GM23338 (cell line): ENCODE data around the gene OR2V2. TPM values are rescaled to one million over a fixed set of nuclear protein-coding genes. Genes with fewer than 3 reads are reported as not detected.

Experiments
- ATAC-seq: fragments of 200-7000 bp; cut with Tn5 transposase; 3 replicates; pipeline ENCODE4 v1.9.1; 2020
- DNase-seq: peaks from one replicate; pipeline ENCODE4 v3.0.0-alpha.2; 2015; ENCODE audit warnings: low spot score
- H2AFZ ChIP-seq: fragments of 200-600 bp; sonication (generic); 2 replicates; pipeline ENCODE4 v1.8.0; 2016; ENCODE audit warnings: antibody characterized with exemption, mild to moderate bottlenecking, moderate library complexity
- H3F3A ChIP-seq: fragments of 200-600 bp; sonication (generic); replicated peaks from 2 replicates; pipeline ENCODE4 v1.8.0; 2017; ENCODE audit warnings: antibody characterized with exemption, mixed run types, low read depth
- H3K27ac ChIP-seq: fragments of 200-600 bp; sonication (generic); 2 replicates; pipeline ENCODE4 v1.6.1; 2016; ENCODE audit warnings: low read depth
- H3K27me3 ChIP-seq: fragments of 200-600 bp; sonication (generic); 2 replicates; pipeline ENCODE4 v1.8.0; 2016; ENCODE audit warnings: mild to moderate bottlenecking, mixed run types, moderate library complexity; ENCODE audit not compliant: insufficient read depth
- H3K36me3 ChIP-seq: fragments of 200-600 bp; sonication (generic); 2 replicates; pipeline ENCODE4 v1.8.0; 2016; ENCODE audit warnings: mild to moderate bottlenecking; ENCODE audit not compliant: insufficient read depth
- H3K4me1 ChIP-seq: fragments of 200-600 bp; sonication (generic); 2 replicates; pipeline ENCODE4 v1.8.0; 2016; ENCODE audit warnings: mild to moderate bottlenecking, moderate library complexity; ENCODE audit not compliant: insufficient read depth
- H3K4me2 ChIP-seq: fragments of 200-600 bp; sonication (generic); 2 replicates; pipeline ENCODE4 v1.7.1; 2017; ENCODE audit warnings: mixed run types
- H3K4me3 ChIP-seq: fragments of 200-600 bp; sonication (generic); 2 replicates; pipeline ENCODE4 v1.6.1; 2016; ENCODE audit warnings: mixed run types
- H3K79me2 ChIP-seq: fragments of 200-600 bp; sonication (generic); replicated peaks from 2 replicates; pipeline ENCODE4 v1.8.0; 2017; ENCODE audit warnings: mild to moderate bottlenecking; ENCODE audit not compliant: insufficient read depth
- H3K9me2 ChIP-seq: fragments of 200-600 bp; sonication (generic); 2 replicates; pipeline ENCODE4 v1.8.0; 2017; ENCODE audit not compliant: insufficient read depth
- H4K20me1 ChIP-seq: fragments of 200-600 bp; sonication (generic); replicated peaks from 2 replicates; pipeline ENCODE4 v1.8.0; 2017; ENCODE audit warnings: mild to moderate bottlenecking; ENCODE audit not compliant: insufficient read depth
- H3K27ac Mint-ChIP-seq: 2 replicates; pipeline ENCODE4 v1.8.0; 2020; ENCODE audit warnings: inconsistent platforms, mild to moderate bottlenecking, moderate library complexity, mixed read lengths
- H3K27me3 Mint-ChIP-seq: 3 replicates; pipeline ENCODE4 v1.8.0; 2022; ENCODE audit warnings: low read depth, mild to moderate bottlenecking, moderate library complexity, mixed read lengths, inconsistent platforms; ENCODE audit not compliant: insufficient read depth, poor library complexity
- H3K36me3 Mint-ChIP-seq: 3 replicates; pipeline ENCODE4 v1.8.0; 2021; ENCODE audit warnings: low read depth, mild to moderate bottlenecking, inconsistent platforms, moderate library complexity, mixed read lengths
- H3K4me1 Mint-ChIP-seq: 3 replicates; pipeline ENCODE4 v1.8.0; 2020; ENCODE audit warnings: mild to moderate bottlenecking, inconsistent platforms, mixed read lengths
- H3K4me3 Mint-ChIP-seq: 3 replicates; pipeline ENCODE4 v1.8.0; 2021; ENCODE audit warnings: moderate library complexity, mild to moderate bottlenecking, inconsistent platforms, mixed read lengths
- H3K9me3 Mint-ChIP-seq: 3 replicates; pipeline ENCODE4 v1.8.0; 2020; ENCODE audit warnings: moderate library complexity, mild to moderate bottlenecking, inconsistent platforms, mixed read lengths
- ETS1 ChIP-seq: IDR thresholded peaks from 2 replicates; pipeline ENCODE4 v1.6.1; 2016; ENCODE audit warnings: antibody characterized with exemption
- EZH2phosphoT487 ChIP-seq: fragments of 200-600 bp; sonication (generic); IDR thresholded peaks from one replicate; pipeline ENCODE4 v1.8.1; 2018; ENCODE audit warnings: antibody characterized with exemption; ENCODE audit not compliant: unreplicated experiment
- NANOG ChIP-seq: IDR thresholded peaks from 2 replicates; pipeline ENCODE4 v1.6.1; 2016; ENCODE audit warnings: antibody characterized with exemption, borderline replicate concordance
- POLR2AphosphoS5 ChIP-seq: IDR thresholded peaks from 2 replicates; pipeline ENCODE4 v1.6.1; 2016; ENCODE audit warnings: antibody characterized with exemption, low read depth
- REST ChIP-seq: IDR thresholded peaks from one replicate; pipeline ENCODE4 v1.6.1; 2018; ENCODE audit warnings: antibody characterized with exemption; ENCODE audit not compliant: unreplicated experiment
- STAT1 ChIP-seq: IDR thresholded peaks from one replicate; pipeline ENCODE4 v1.6.1; 2016; ENCODE audit warnings: antibody characterized with exemption; ENCODE audit not compliant: unreplicated experiment
- ZNF114 ChIP-seq: fragments of 250-450 bp; sonication (Bioruptor Pico); IDR thresholded peaks from 2 replicates; pipeline ENCODE4 v1.5.0; 2020; ENCODE audit warnings: mild to moderate bottlenecking, moderate library complexity
- ZNF331 ChIP-seq: fragments of 250-450 bp; sonication (Bioruptor Pico); IDR thresholded peaks from 2 replicates; pipeline ENCODE4 v1.5.0; 2020; ENCODE audit warnings: low read depth, mild to moderate bottlenecking, moderate library complexity
- polyA plus RNA-seq: library from polyadenylated mRNA; unstranded; fragments of >200 nt; fragmentation: Nextera tagmentation; extraction: Ambion mirVana; gene quantifications from 2 replicates; pipeline ENCODE4 v1.2.1, GENCODE V29; 2016
- total RNA-seq: library from RNA; depleted of rRNA; stranded (reverse); fragments of >200 nt; shearing (Covaris generic); gene quantifications from 2 replicates; pipeline ENCODE4 v1.2.3, GENCODE V29; 2014
- TF ChIP-seq, protein P1 (sequence below): fragments of 250-450 bp; sonication (Bioruptor Pico); IDR thresholded peaks from 2 replicates; pipeline ENCODE4 v1.5.0; 2020; ENCODE audit warnings: mild to moderate bottlenecking, moderate library complexity

The OR2V2 gene
- total and polyA plus RNA-seq, 2 experiments from 2014 or later, result not detected

- Histone ChIP-seq H4K20me1 (no peaks in the 10 kb centered on the region), H3K27ac (no peak overlapping the region), H2AFZ (no peak overlapping the region), H3K4me2 (no peak overlapping the region), H3K4me3 (no peak overlapping the region), H3K36me3 (no peaks in the 10 kb centered on the region), H3K4me1 (no peaks in the 10 kb centered on the region), H3K79me2 (no peaks in the 10 kb centered on the region), H3F3A (no peaks in the 10 kb centered on the region), H3K9me2 (peaks cover 3% of the 10 kb centered on the region; the same call in 1 of the 2 replicates), H3K27me3 (no peaks in the 10 kb centered on the region)
- Mint-ChIP-seq H3K36me3 (no peaks in the 10 kb centered on the region; the same call in 2 of the 3 replicates), H3K27me3 (peaks cover 12% of the 10 kb centered on the region), H3K27ac (no peak overlapping the region), H3K4me3 (no peak overlapping the region; the same call in 2 of the 3 replicates), H3K9me3 (no peaks in the 10 kb centered on the region), H3K4me1 (peaks cover 2% of the 10 kb centered on the region; the same call in 2 of the 3 replicates)
- TF ChIP-seq EZH2phosphoT487, result no peak
- TF ChIP-seq STAT1, result no peak
- TF ChIP-seq NANOG, result no peak
- TF ChIP-seq REST, result no peak
- TF ChIP-seq POLR2AphosphoS5, result no peak
- no peak for DNase-seq
- ATAC-seq, result no peak
Observed at GRCh38 chr5:181127907-181128626, 19.3 kb upstream of the OR2V2 start.

GRCh38 chr5:181129601-181130000 is 17.8 kb upstream of the OR2V2 start:
- no peak for ATAC-seq
- H3K36me3 ChIP-seq, result no peaks in the 10 kb centered on the region
- no peaks in the 10 kb centered on the region for H3K79me2 ChIP-seq
- no peak overlapping the region for H3K4me3 ChIP-seq
- no peak for DNase-seq
- Mint-ChIP-seq H3K4me3 (no peak overlapping the region), H3K4me1 (peaks cover 2% of the 10 kb centered on the region; the same call in 2 of the 3 replicates), H3K27me3 (peaks cover 18% of the 10 kb centered on the region), H3K9me3 (no peaks in the 10 kb centered on the region), H3K27ac (no peak overlapping the region), H3K36me3 (no peaks in the 10 kb centered on the region; the same call in 2 of the 3 replicates)
- H3K27ac ChIP-seq, result no peak overlapping the region
- no peak overlapping the region for H3K4me2 ChIP-seq
- H4K20me1 ChIP-seq, result no peaks in the 10 kb centered on the region
- H3F3A ChIP-seq, result no peaks in the 10 kb centered on the region
- H3K9me2 ChIP-seq, result peaks cover 3% of the 10 kb centered on the region; the same call in 1 of the 2 replicates
- H3K27me3 ChIP-seq, result no peaks in the 10 kb centered on the region
- no peaks in the 10 kb centered on the region for H3K4me1 ChIP-seq
- H2AFZ ChIP-seq, result no peak overlapping the region
- TF ChIP-seq ZNF331 (CRISPR knock-in tag) (no peak), ZNF114 (CRISPR knock-in tag) (no peak), ETS1 (no peak)
- TF ChIP-seq, protein P1, sequence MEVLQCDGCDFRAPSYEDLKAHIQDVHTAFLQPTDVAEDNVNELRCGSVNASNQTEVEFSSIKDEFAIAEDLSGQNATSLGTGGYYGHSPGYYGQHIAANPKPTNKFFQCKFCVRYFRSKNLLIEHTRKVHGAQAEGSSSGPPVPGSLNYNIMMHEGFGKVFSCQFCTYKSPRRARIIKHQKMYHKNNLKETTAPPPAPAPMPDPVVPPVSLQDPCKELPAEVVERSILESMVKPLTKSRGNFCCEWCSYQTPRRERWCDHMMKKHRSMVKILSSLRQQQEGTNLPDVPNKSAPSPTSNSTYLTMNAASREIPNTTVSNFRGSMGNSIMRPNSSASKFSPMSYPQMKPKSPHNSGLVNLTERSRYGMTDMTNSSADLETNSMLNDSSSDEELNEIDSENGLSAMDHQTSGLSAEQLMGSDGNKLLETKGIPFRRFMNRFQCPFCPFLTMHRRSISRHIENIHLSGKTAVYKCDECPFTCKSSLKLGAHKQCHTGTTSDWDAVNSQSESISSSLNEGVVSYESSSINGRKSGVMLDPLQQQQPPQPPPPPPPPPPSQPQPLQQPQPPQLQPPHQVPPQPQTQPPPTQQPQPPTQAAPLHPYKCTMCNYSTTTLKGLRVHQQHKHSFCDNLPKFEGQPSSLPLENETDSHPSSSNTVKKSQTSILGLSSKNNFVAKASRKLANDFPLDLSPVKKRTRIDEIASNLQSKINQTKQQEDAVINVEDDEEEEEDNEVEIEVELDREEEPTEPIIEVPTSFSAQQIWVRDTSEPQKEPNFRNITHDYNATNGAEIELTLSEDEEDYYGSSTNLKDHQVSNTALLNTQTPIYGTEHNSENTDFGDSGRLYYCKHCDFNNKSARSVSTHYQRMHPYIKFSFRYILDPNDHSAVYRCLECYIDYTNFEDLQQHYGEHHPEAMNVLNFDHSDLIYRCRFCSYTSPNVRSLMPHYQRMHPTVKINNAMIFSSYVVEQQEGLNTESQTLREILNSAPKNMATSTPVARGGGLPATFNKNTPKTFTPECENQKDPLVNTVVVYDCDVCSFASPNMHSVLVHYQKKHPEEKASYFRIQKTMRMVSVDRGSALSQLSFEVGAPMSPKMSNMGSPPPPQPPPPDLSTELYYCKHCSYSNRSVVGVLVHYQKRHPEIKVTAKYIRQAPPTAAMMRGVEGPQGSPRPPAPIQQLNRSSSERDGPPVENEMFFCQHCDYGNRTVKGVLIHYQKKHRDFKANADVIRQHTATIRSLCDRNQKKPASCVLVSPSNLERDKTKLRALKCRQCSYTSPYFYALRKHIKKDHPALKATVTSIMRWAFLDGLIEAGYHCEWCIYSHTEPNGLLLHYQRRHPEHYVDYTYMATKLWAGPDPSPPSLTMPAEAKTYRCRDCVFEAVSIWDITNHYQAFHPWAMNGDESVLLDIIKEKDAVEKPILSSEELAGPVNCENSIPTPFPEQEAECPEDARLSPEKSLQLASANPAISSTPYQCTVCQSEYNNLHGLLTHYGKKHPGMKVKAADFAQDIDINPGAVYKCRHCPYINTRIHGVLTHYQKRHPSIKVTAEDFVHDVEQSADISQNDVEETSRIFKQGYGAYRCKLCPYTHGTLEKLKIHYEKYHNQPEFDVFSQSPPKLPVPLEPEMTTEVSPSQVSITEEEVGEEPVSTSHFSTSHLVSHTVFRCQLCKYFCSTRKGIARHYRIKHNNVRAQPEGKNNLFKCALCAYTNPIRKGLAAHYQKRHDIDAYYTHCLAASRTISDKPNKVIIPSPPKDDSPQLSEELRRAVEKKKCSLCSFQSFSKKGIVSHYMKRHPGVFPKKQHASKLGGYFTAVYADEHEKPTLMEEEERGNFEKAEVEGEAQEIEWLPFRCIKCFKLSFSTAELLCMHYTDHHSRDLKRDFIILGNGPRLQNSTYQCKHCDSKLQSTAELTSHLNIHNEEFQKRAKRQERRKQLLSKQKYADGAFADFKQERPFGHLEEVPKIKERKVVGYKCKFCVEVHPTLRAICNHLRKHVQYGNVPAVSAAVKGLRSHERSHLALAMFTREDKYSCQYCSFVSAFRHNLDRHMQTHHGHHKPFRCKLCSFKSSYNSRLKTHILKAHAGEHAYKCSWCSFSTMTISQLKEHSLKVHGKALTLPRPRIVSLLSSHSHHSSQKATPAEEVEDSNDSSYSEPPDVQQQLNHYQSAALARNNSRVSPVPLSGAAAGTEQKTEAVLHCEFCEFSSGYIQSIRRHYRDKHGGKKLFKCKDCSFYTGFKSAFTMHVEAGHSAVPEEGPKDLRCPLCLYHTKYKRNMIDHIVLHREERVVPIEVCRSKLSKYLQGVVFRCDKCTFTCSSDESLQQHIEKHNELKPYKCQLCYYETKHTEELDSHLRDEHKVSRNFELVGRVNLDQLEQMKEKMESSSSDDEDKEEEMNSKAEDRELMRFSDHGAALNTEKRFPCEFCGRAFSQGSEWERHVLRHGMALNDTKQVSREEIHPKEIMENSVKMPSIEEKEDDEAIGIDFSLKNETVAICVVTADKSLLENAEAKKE (CRISPR knock-in tag), result no peak
